OCI-LY1 (cell line): ENCODE data around the gene YWHAQ.

Source experiments
- CTCF ChIP-seq: fragments of 200-600 bp; sonication (generic), shearing (Covaris generic); IDR thresholded peaks from 2 replicates; pipeline ENCODE4 v1.5.1; 2017; ENCODE audit warnings: mild to moderate bottlenecking, antibody characterized with exemption, low read length, moderate library complexity, mixed read lengths
- EZH2 ChIP-seq: fragments of 200-600 bp; sonication (generic), shearing (Covaris generic); IDR thresholded peaks from 2 replicates; pipeline ENCODE4 v1.8.0; 2017; ENCODE audit warnings: borderline replicate concordance, mixed run types, mild to moderate bottlenecking, antibody characterized with exemption, low read length, moderate library complexity, mixed read lengths

GRCh38 chr2:9646196-9647030 lies 15.6 kb upstream of the YWHAQ start:
- no peak for TF ChIP-seq CTCF
- TF ChIP-seq EZH2, result no peak
